OCI-LY1 (cell line): Measurements from ENCODE around the gene HBM.

ENCODE experiments used
- H2AFZ ChIP-seq: fragments of 200-600 bp; sonication (generic), shearing (Covaris generic); 2 replicates; pipeline ENCODE4 v1.6.0; 2014; ENCODE audit warnings: antibody characterized with exemption, mild to moderate bottlenecking, low read length
- H3F3A ChIP-seq: fragments of 200-600 bp; sonication (generic), shearing (Covaris generic); 2 replicates; pipeline ENCODE4 v1.6.0; 2014; ENCODE audit warnings: mild to moderate bottlenecking, antibody characterized with exemption, low read length, moderate library complexity; ENCODE audit not compliant: insufficient read depth
- H3K27ac ChIP-seq: fragments of 200-600 bp; sonication (generic); 2 replicates; pipeline ENCODE4 v1.5.1; 2014; ENCODE audit warnings: low read length, mixed run types, mild to moderate bottlenecking, low read depth; ENCODE audit not compliant: poor library complexity, severe bottlenecking
- H3K27me3 ChIP-seq: fragments of 200-600 bp; sonication (generic); 2 replicates; pipeline ENCODE4 v1.6.0; 2014; ENCODE audit warnings: antibody characterized with exemption, mild to moderate bottlenecking, low read length, moderate library complexity; ENCODE audit not compliant: insufficient read depth
- H3K36me3 ChIP-seq: fragments of 200-600 bp; sonication (generic); 2 replicates; pipeline ENCODE4 v1.6.1; 2014; ENCODE audit warnings: mild to moderate bottlenecking, antibody characterized with exemption, low read length, moderate library complexity, mixed read lengths; ENCODE audit not compliant: insufficient read depth
- H3K4me1 ChIP-seq: fragments of 200-600 bp; sonication (generic); 2 replicates; pipeline ENCODE4 v1.5.1; 2014; ENCODE audit warnings: mild to moderate bottlenecking, low read length, moderate library complexity; ENCODE audit not compliant: insufficient read depth, severe bottlenecking
- H3K4me2 ChIP-seq: fragments of 200-600 bp; sonication (generic), shearing (Covaris generic); 2 replicates; pipeline ENCODE4 v1.6.1; 2014; ENCODE audit warnings: low read length
- H3K4me3 ChIP-seq: fragments of 200-600 bp; sonication (generic); 2 replicates; pipeline ENCODE4 v1.5.1; 2014; ENCODE audit warnings: low read length, low read depth, mild to moderate bottlenecking, mixed read lengths; ENCODE audit not compliant: poor library complexity, severe bottlenecking
- H3K79me2 ChIP-seq: fragments of 200-600 bp; shearing (Covaris generic); 2 replicates; pipeline ENCODE4 v1.6.1; 2016; ENCODE audit warnings: mixed run types, low read length, mixed read lengths; ENCODE audit not compliant: insufficient read depth
- H3K9ac ChIP-seq: fragments of 200-600 bp; sonication (generic), shearing (Covaris generic); 2 replicates; pipeline ENCODE4 v1.6.1; 2014; ENCODE audit warnings: mild to moderate bottlenecking, low read length, mixed read lengths
- H3K9me2 ChIP-seq: fragments of 200-600 bp; sonication (generic), shearing (Covaris generic); 2 replicates; pipeline ENCODE4 v1.6.1; 2014; ENCODE audit warnings: low read depth, mild to moderate bottlenecking, low read length, mixed read lengths
- H3K9me3 ChIP-seq: fragments of 200-600 bp; shearing (Covaris generic); 2 replicates; pipeline ENCODE4 v1.6.1; 2014; ENCODE audit warnings: low read length, mixed read lengths
- H4K20me1 ChIP-seq: fragments of 200-600 bp; sonication (generic), shearing (Covaris generic); 2 replicates; pipeline ENCODE4 v1.6.0; 2016; ENCODE audit warnings: mild to moderate bottlenecking, low read length; ENCODE audit not compliant: insufficient read depth
- CTCF ChIP-seq: fragments of 200-600 bp; sonication (generic), shearing (Covaris generic); IDR thresholded peaks from 2 replicates; pipeline ENCODE4 v1.5.1; 2017; ENCODE audit warnings: mild to moderate bottlenecking, antibody characterized with exemption, low read length, moderate library complexity, mixed read lengths
- EZH2 ChIP-seq: fragments of 200-600 bp; sonication (generic), shearing (Covaris generic); IDR thresholded peaks from 2 replicates; pipeline ENCODE4 v1.8.0; 2017; ENCODE audit warnings: borderline replicate concordance, mixed run types, mild to moderate bottlenecking, antibody characterized with exemption, low read length, moderate library complexity, mixed read lengths

HBM gene

GRCh38 chr16:118857-119256 lies 46.9 kb upstream of the HBM start:
- Histone ChIP-seq H3K4me2 (no peak overlapping the region), H3K9me3 (no peaks in the 10 kb centered on the region), H3K4me1 (peaks cover 4% of the 10 kb centered on the region), H3K9ac (no peak overlapping the region), H3K36me3 (peaks cover 20% of the 10 kb centered on the region), H4K20me1 (no peaks in the 10 kb centered on the region), H3K27ac (no peak overlapping the region), H3K9me2 (no peaks in the 10 kb centered on the region), H3K27me3 (no peaks in the 10 kb centered on the region), H3F3A (no peaks in the 10 kb centered on the region), H3K79me2 (no peaks in the 10 kb centered on the region), H3K4me3 (no peak overlapping the region), H2AFZ (no peak overlapping the region)
- TF ChIP-seq CTCF (no peak), EZH2 (no peak)

- no peak for TF ChIP-seq CTCF
- TF ChIP-seq EZH2, result no peak
- H3K9ac ChIP-seq, result no peak overlapping the region
- H3K27me3 ChIP-seq, result no peaks in the 10 kb centered on the region
- peaks cover 17% of the 10 kb centered on the region for H3K36me3 ChIP-seq
- H2AFZ ChIP-seq, result no peak overlapping the region
- H3K9me2 ChIP-seq, result no peaks in the 10 kb centered on the region
- H3K9me3 ChIP-seq, result no peaks in the 10 kb centered on the region
- H3K4me2 ChIP-seq, result no peak overlapping the region
- no peak overlapping the region for H3K4me3 ChIP-seq
- H3K79me2 ChIP-seq, result no peaks in the 10 kb centered on the region
- peaks cover 4% of the 10 kb centered on the region for H3K4me1 ChIP-seq
- H3K27ac ChIP-seq, result no peak overlapping the region
- H3F3A ChIP-seq, result no peaks in the 10 kb centered on the region
- no peaks in the 10 kb centered on the region for H4K20me1 ChIP-seq
These were observed 46.5 kb upstream of the HBM start for GRCh38 chr16:119295-119694.

DNA sequence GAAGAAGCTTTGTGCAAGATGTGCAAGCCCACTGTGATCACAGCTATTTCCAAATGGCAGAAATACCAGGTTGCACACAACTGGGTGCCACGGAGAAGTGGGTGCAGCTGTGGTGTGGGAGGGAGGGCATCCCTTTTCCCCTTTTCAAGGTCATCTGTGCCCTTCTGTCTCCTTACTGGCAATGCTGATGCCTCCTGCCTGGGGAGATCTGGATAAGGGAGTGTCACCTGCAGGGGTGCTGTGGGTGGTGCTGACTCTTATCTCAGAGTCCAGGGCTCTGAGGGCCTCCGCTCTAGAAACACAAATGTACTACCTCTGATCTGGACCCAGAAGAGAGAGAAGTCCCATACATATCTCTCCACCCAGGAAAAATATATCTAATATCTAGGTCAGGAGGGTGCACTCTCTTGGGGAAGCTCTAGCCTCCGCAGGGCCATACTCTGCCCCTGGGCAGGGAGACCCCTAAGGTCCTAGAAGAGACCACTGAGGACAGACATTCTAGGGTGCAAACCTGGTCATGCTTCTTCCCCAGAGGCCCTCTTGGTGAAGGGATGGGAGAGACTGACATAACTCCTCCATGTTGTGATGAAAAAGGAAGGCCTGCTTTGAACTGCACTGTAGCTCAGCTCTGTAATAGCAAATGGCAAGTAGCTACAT lies 45.8 kb upstream of the HBM start:
- no peak overlapping the region for H3K9ac ChIP-seq
- no peak for TF ChIP-seq EZH2
- TF ChIP-seq CTCF, result no peak
- no peaks in the 10 kb centered on the region for H3K9me3 ChIP-seq
- H3K9me2 ChIP-seq, result no peaks in the 10 kb centered on the region
- no peak overlapping the region for H2AFZ ChIP-seq
- H3F3A ChIP-seq, result no peaks in the 10 kb centered on the region
- no peaks in the 10 kb centered on the region for H3K27me3 ChIP-seq
- no peaks in the 10 kb centered on the region for H4K20me1 ChIP-seq
- no peak overlapping the region for H3K4me3 ChIP-seq
- peaks cover 17% of the 10 kb centered on the region for H3K36me3 ChIP-seq
- no peak overlapping the region for H3K4me2 ChIP-seq
- H3K27ac ChIP-seq, result no peak overlapping the region
- peaks cover 4% of the 10 kb centered on the region for H3K4me1 ChIP-seq
- H3K79me2 ChIP-seq, result no peaks in the 10 kb centered on the region
